SU-DHL-6 (cell line): ENCODE measurements around the gene RAP1GDS1.

Experiments
- H2AFZ ChIP-seq: fragments of 200-600 bp; sonication (generic); 2 replicates; pipeline ENCODE4 v1.6.1; 2014; ENCODE audit warnings: low read depth, mild to moderate bottlenecking, moderate library complexity, mixed read lengths, antibody characterized with exemption, low read length; ENCODE audit not compliant: severe bottlenecking
- H3F3A ChIP-seq: fragments of 200-600 bp; shearing (Covaris generic); 2 replicates; pipeline ENCODE4 v1.6.0; 2016; ENCODE audit warnings: antibody characterized with exemption, mild to moderate bottlenecking; ENCODE audit not compliant: insufficient read depth
- H3K27ac ChIP-seq: fragments of 200-600 bp; sonication (generic); 2 replicates; pipeline ENCODE4 v1.5.1; 2016; ENCODE audit warnings: low read depth, mild to moderate bottlenecking, low read length, moderate library complexity, mixed read lengths
- H3K27me3 ChIP-seq: fragments of 200-600 bp; sonication (generic), shearing (Covaris generic); 2 replicates; pipeline ENCODE4 v1.6.0; 2014; ENCODE audit warnings: mild to moderate bottlenecking, low read length
- H3K36me3 ChIP-seq: fragments of 200-600 bp; sonication (generic); 2 replicates; pipeline ENCODE4 v1.6.1; 2014; ENCODE audit warnings: mild to moderate bottlenecking, low read length, mixed read lengths
- H3K4me2 ChIP-seq: fragments of 300-600, 200-600 bp; shearing (Covaris generic), sonication (generic); 2 replicates; pipeline ENCODE4 v1.6.0; 2014; ENCODE audit warnings: low read length, low read depth, mild to moderate bottlenecking; ENCODE audit not compliant: poor library complexity, severe bottlenecking
- H3K4me3 ChIP-seq: fragments of 200-600 bp; sonication (generic); 2 replicates; pipeline ENCODE4 v1.5.1; 2014; ENCODE audit warnings: antibody characterized with exemption, low read length, mild to moderate bottlenecking, mixed read lengths; ENCODE audit not compliant: insufficient read depth, poor library complexity, severe bottlenecking
- H3K79me2 ChIP-seq: fragments of 200-600 bp; sonication (generic); 2 replicates; pipeline ENCODE4 v1.6.1; 2014; ENCODE audit warnings: mild to moderate bottlenecking, low read length, moderate library complexity; ENCODE audit not compliant: insufficient read depth
- H3K9ac ChIP-seq: fragments of 200-600 bp; sonication (generic); 2 replicates; pipeline ENCODE4 v1.7.0; 2014; ENCODE audit warnings: mild to moderate bottlenecking, low read length
- H3K9me2 ChIP-seq: fragments of 200-600 bp; sonication (generic); replicated peaks from 2 replicates; pipeline ENCODE4 v1.6.1; 2014; ENCODE audit warnings: low read length; ENCODE audit not compliant: insufficient read depth
- H3K9me3 ChIP-seq: fragments of 200-600 bp; sonication (generic); 2 replicates; pipeline ENCODE4 v1.6.1; 2014; ENCODE audit warnings: low read length, mixed read lengths; ENCODE audit not compliant: insufficient read depth
- H4K20me1 ChIP-seq: fragments of 200-600 bp; sonication (generic); 2 replicates; pipeline ENCODE4 v1.6.1; 2014; ENCODE audit warnings: low read depth, mild to moderate bottlenecking, antibody characterized with exemption, low read length, moderate library complexity, mixed read lengths
- CTCF ChIP-seq: fragments of 200-600 bp; sonication (generic); IDR thresholded peaks from one replicate; pipeline ENCODE4 v1.5.1; 2017; ENCODE audit warnings: antibody characterized with exemption, mild to moderate bottlenecking, low read length, moderate library complexity; ENCODE audit not compliant: insufficient read depth, poor library complexity, severe bottlenecking
- EZH2phosphoT487 ChIP-seq: fragments of 200-600 bp; sonication (generic), shearing (Covaris generic); conservative IDR thresholded peaks from 2 replicates; pipeline ENCODE4 v1.6.1; 2018; ENCODE audit warnings: mild to moderate bottlenecking, antibody characterized with exemption, low read length, moderate library complexity, mixed read lengths

Gene RAP1GDS1

DNA sequence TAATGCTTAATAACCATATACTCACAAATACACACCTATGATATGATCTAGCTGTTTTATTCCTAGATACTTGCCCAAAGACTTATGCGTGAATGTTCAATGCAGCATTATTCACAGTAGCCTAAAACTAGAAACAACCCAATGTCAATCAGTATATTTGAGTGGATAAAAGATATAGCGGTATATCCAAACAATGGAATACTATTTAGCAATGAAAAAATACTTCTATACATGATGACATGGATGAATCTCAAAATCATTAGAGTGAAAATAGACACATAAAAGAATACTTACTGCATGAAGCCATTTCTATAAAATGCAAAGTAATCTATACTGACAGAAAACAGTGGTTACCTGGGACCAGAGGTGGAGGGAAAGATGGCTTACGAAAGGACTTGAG lies 108.1 kb downstream of the RAP1GDS1 start:
- Histone ChIP-seq H3K27me3 (no peaks in the 10 kb centered on the region), H3K4me3 (no peak overlapping the region), H3F3A (no peaks in the 10 kb centered on the region), H3K9me2 (no peaks in the 10 kb centered on the region), H3K27ac (no peak overlapping the region), H3K79me2 (no peaks in the 10 kb centered on the region), H3K9me3 (no peaks in the 10 kb centered on the region), H3K9ac (no peak overlapping the region), H4K20me1 (no peaks in the 10 kb centered on the region), H2AFZ (no peak overlapping the region), H3K4me2 (no peak overlapping the region), H3K36me3 (no peaks in the 10 kb centered on the region)
- TF ChIP-seq CTCF = no peak

DNA sequence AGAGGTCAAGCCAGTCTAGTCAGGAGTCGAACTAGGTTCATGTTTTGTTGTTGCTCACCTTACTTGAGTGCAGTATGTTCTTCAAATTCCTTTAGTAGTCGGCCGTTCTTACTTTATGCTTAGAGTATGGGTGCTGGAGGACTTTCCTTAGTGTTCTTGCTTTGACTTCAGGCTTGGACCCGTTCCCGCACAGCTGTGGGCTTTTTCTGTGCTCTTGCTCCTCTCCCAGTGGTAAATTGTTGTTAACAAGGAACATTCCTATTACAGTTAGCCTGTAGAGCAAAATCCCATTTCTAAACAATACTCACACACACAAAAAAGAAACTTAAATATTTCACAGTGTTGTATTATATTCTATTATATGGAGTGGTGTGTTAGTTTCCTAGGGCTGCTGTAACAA lies 113.5 kb downstream of the RAP1GDS1 start:
- TF ChIP-seq CTCF (no peak), EZH2phosphoT487 (no peak)
- Histone ChIP-seq H3K36me3 (no peaks in the 10 kb centered on the region), H3K79me2 (no peaks in the 10 kb centered on the region)

DNA sequence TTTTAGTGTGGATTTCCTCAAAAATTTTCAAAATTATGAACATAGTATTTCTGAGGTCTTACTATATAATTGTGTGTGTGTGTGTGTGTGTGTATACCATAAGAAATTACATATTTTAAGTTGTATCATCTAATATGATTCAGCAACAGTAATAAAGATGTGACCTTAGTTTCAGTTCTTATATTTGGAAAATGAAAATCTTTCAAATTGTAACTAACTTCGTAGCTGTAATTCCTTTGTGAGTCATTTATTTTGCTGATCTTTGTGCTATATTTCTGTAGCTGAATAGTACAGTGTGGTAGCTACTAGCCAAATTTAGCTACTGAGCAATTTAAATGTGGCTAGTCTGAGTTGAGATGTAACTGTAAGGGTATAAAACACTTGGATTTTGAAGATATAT lies 116.4 kb downstream of the RAP1GDS1 start:
- Histone ChIP-seq H3K79me2 (no peaks in the 10 kb centered on the region), H3F3A (no peaks in the 10 kb centered on the region), H3K9me2 (no peaks in the 10 kb centered on the region), H3K27ac (no peak overlapping the region), H3K27me3 (no peaks in the 10 kb centered on the region), H3K4me2 (no peak overlapping the region), H3K36me3 (no peaks in the 10 kb centered on the region), H3K9ac (no peak overlapping the region), H3K9me3 (no peaks in the 10 kb centered on the region), H3K4me3 (no peak overlapping the region), H4K20me1 (no peaks in the 10 kb centered on the region), H2AFZ (no peak overlapping the region)
- no peak for TF ChIP-seq CTCF
- no peak for TF ChIP-seq EZH2phosphoT487

More for the DNA sequence above, 113.5 kb downstream of the RAP1GDS1 start:
- Histone ChIP-seq H3K4me2 (no peak overlapping the region), H3K9me3 (no peaks in the 10 kb centered on the region), H4K20me1 (no peaks in the 10 kb centered on the region), H3F3A (no peaks in the 10 kb centered on the region), H3K27ac (no peak overlapping the region), H3K4me3 (no peak overlapping the region), H3K9me2 (no peaks in the 10 kb centered on the region), H3K27me3 (no peaks in the 10 kb centered on the region), H3K9ac (no peak overlapping the region), H2AFZ (no peak overlapping the region)

GRCh38 chr4:98381306-98381705 lies 120.1 kb downstream of the RAP1GDS1 start:
- no peak for TF ChIP-seq EZH2phosphoT487
- no peak for TF ChIP-seq CTCF
- Histone ChIP-seq H3K9me2 (no peaks in the 10 kb centered on the region), H4K20me1 (no peaks in the 10 kb centered on the region), H3K27ac (no peak overlapping the region), H3K9ac (no peak overlapping the region), H3K4me3 (no peak overlapping the region), H2AFZ (no peak overlapping the region), H3K36me3 (no peaks in the 10 kb centered on the region), H3F3A (no peaks in the 10 kb centered on the region), H3K4me2 (no peak overlapping the region), H3K79me2 (no peaks in the 10 kb centered on the region), H3K27me3 (no peaks in the 10 kb centered on the region), H3K9me3 (no peaks in the 10 kb centered on the region)
